PC-9 (cell line): ENCODE data around the gene SLC24A4.

Source experiments
- EZH2 ChIP-seq: fragments of 200-600 bp; sonication (generic); IDR thresholded peaks from 2 replicates; pipeline ENCODE4 v1.8.0; 2017; ENCODE audit warnings: antibody characterized with exemption, low read depth
- TF ChIP-seq, protein P1 (sequence below): fragments of 200-600 bp; sonication (generic); conservative IDR thresholded peaks from 2 replicates; pipeline ENCODE4 v1.6.1; 2017; ENCODE audit warnings: mixed run types, antibody characterized with exemption, mild to moderate bottlenecking, moderate library complexity

- TF ChIP-seq EZH2, result no peak
- TF ChIP-seq, protein P1, sequence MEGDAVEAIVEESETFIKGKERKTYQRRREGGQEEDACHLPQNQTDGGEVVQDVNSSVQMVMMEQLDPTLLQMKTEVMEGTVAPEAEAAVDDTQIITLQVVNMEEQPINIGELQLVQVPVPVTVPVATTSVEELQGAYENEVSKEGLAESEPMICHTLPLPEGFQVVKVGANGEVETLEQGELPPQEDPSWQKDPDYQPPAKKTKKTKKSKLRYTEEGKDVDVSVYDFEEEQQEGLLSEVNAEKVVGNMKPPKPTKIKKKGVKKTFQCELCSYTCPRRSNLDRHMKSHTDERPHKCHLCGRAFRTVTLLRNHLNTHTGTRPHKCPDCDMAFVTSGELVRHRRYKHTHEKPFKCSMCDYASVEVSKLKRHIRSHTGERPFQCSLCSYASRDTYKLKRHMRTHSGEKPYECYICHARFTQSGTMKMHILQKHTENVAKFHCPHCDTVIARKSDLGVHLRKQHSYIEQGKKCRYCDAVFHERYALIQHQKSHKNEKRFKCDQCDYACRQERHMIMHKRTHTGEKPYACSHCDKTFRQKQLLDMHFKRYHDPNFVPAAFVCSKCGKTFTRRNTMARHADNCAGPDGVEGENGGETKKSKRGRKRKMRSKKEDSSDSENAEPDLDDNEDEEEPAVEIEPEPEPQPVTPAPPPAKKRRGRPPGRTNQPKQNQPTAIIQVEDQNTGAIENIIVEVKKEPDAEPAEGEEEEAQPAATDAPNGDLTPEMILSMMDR, result no peak
These were observed 1.3 kb upstream of the SLC24A4 start for GRCh38 chr14:92321701-92322100.
